Activated T-cell treated with anti-CD3 and anti-CD28 coated beads, Interleukin-2, amount 50 U/mL, for 1 hour (primary cell): Measurements from ENCODE around the gene PAQR7.

Source experiments
- DNase-seq: peaks from one replicate; pipeline ENCODE4 v3.0.0-alpha.2; 2020

PAQR7 gene

DNA sequence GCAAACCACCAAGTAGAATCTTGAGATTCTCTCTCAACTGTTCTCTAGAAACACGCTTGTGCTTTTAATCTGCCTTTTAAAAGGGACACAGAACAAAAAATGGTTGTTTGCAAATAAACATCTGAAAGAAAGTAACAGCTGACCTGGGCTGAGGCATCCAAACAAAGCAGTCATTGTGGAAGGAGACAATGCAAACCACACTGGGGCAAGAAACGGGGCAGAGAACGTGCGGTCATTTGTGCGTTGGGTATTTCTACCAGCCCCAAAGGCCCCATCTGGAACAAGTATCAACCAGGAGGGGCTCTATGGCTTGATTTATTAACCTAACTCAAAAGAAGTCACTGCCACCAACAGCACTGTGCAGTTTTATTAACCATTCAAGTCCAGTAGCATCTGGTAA, 24.7 kb upstream of the PAQR7 start:
- no peak for DNase-seq

DNA sequence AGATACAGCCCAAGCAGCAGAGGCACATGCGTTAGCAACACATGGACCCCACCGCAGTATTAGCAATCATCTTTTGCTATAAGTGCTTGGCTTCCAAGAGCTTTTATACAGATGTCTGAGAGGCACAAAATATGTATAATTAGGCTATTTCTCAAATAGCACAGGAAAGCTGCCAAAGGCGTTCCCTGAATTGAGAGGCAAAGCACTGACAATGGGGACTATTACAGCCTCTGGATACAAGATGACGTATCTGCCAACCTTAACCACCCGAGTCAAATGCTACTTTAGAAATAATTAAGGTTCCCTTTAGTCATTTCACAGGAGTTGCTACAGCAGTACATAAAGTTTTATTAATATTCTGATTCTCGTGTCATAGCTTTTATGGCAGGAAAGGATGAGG, 24.3 kb upstream of the PAQR7 start:
- no peak for DNase-seq

- no peak for DNase-seq
These were observed 22.9 kb upstream of the PAQR7 start for GRCh38 chr1:25898223-25899015.

- no peak for DNase-seq
These were observed 22.2 kb upstream of the PAQR7 start for GRCh38 chr1:25897754-25898153.

GRCh38 chr1:25896266-25896665, 20.8 kb upstream of the PAQR7 start:
- no peak for DNase-seq

DNA sequence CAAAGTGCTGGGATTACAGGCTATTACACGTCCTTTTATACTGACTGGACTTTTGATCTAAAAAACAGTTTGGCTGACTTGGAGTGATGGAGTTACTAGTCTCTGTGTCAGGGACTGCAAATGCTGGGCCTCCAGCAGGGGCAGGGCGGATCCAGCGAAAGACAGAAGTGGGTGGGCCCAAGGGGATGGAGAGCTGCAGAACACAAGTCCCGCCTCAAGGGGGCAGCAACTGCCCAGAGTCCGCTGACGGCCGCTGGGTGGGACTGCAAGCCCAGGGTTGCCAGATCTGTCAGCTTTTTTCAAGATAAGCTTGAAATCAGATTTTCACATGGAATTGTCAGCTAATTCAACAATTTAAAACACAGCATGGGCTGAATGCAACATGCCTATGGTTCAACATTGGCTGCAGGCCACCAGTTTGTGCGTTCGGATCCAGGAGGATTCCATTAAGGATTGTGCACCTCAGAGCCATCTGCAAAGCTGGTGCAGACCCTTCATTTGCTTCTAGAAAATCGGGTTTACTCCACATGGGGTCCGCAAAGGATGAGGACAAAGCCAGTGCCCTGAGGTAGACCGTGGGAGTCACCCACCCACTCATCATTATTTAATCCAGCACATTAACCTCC, 20.0 kb upstream of the PAQR7 start:
- peak; percentile 92 for DNase-seq

DNA sequence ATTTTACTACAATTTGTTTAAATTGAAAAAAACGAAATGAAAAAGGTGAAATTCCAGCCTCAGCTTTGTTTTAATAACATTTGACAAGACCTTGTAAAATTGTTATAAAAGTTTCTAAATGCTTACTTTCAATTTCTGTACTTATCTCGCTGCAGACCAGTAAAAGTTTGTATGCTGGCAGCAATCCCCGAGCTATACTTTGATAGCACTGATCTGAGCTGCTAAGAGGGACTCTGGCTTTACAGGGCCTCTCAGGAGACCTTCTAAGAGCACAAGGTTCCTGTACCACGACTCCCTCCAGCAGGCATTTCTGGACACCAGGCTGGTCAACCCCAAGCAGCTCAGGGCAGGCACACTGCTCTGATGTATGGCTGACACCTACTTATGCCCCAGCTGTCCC, 17.6 kb upstream of the PAQR7 start:
- no peak for DNase-seq

- no peak for DNase-seq
These were observed 16.1 kb upstream of the PAQR7 start for GRCh38 chr1:25891606-25892005.

DNA sequence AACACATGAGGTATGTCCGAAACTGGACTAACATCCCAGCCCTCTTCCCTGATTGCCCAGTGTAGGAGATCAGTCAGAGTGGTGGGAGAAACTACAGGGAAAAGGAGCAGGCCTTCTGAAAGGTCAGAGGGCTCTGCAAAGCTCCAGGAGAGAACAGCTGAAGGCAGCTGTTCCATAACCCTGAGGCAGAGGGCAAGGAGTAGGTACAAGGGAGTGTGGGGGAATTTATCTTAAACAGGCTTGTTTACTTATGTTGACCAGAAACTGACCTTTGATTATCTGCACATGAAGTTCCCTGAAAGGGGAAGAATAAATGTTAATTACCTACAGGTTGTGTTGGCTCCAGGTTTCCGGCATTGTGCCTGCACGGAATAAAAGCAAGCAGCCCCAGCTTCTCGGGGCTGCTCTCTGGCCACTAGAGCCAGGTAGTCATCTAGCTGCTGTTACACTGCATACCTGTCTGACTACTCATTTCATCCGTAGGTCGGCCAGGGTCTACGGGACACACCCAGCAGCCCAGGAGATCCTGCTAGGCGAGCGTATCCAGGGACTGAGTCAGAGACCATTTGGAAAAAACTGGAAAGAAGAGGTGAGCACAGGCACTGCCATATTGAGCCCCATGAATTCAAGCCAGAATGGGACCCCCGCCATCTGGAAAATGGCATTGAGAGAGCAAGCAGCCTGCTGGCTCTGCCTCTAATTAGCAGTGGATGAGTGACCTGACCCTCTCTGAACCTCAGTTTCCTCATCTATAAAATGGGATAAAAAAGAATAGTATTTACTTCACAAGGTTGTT, 14.9 kb upstream of the PAQR7 start:
- DNase-seq, result no peak

- no peak for DNase-seq
These were observed 14.0 kb upstream of the PAQR7 start for GRCh38 chr1:25889470-25889869.

GRCh38 chr1:25888426-25888987, 13.0 kb upstream of the PAQR7 start:
- DNase-seq, result no peak

- no peak for DNase-seq
These were observed 10.1 kb upstream of the PAQR7 start for GRCh38 chr1:25885602-25886001.

GRCh38 chr1:25881266-25881665, 5.8 kb upstream of the PAQR7 start:
- no peak for DNase-seq

DNA sequence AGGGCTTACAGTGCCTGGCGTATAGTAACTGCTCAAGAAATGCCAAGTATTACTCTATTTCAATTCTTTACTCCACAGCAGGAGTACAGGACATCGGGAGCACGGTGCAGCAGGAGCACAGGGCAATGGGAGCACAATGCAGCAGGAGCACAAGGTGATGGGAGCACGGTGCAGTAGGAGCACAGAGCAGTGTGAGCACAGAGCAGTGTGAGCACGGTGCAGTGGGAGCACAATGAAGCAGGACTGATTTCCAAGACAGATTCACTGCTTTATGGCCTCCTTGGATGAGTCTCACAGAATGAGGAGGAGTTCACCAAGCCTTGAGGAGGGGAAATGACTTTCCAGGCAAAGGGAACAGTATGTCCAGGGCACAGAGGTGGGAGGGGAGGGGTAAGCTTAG, 5.0 kb upstream of the PAQR7 start:
- no peak for DNase-seq

GRCh38 chr1:25879675-25880074, 4.2 kb upstream of the PAQR7 start:
- DNase-seq, result no peak

DNA sequence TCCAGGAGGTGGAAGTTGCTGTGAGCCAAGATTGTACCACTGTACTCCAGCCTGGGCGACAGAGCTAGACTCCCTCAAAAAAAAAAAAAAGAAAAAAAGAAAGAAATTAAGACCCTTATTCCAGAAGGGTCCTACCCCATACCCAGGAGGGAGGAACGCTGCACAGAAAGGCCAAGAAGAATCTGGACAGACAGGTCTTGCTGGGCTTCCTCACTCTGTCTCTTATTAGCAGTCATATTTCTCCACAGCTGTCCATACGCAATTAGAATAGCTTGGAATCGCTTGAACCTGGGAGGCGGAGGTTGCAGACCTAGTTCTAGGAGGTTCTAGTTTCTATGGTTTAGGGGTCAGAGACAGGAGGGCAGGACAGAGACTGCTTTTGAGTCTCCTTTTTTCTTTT, 3.2 kb upstream of the PAQR7 start:
- no peak for DNase-seq

GRCh38 chr1:25877155-25877554, 1.6 kb upstream of the PAQR7 start:
- no peak for DNase-seq

- no peak for DNase-seq
These were observed 1.2 kb upstream of the PAQR7 start for GRCh38 chr1:25876693-25877077.

GRCh38 chr1:25875856-25876692, 566 bp upstream of the PAQR7 start:
- no peak for DNase-seq

DNA sequence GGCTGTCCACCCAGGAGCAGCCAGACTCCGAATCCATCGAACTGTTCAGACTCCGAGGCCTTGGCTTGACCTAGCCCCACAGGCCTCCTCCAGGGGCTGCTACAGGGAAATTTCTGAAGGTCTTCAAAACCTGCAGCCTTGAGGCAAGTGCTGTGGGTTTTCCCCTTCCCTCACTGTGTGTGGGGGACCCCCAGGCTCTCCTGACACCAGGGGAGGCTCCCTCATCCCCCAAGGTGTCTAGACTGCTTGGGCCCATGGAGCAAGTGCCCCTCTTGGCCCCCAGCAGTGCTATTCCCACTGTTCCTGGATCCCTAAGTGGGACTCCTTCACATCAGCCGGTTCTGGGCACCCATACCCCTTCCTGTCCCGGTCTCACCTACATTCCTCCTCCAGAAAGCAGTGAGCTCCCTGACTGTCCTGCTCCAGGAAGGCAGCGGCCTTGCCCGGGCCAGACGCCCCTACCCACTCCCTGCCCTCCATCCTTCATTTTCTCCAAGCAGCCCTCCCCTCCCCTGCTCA, 814 bp downstream of the PAQR7 start:
- DNase-seq, result peak; percentile 26

DNA sequence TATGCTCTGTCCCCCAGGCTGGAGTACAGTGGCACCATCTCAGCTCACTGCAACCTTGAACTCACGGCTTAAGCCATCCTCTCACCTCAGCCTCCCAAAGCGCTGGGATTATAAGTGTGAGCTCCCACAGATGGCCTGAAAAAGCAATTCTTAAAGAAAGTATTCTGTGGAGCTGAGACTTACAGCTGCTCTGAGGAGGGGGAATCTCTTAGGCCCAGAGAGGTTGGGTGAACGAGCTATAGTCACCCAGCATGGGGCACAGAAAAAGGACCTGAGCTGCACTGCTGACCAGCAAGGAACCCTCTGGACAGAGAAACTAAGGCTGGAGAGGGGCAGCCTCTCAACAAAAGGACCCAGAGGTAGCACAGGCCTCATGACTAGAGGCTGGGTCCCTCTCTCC, 1.3 kb downstream of the PAQR7 start:
- DNase-seq, result no peak

- no peak for DNase-seq
These were observed 2.4 kb downstream of the PAQR7 start for GRCh38 chr1:25873120-25873519.

- DNase-seq, result no peak
These were observed 2.8 kb downstream of the PAQR7 start for GRCh38 chr1:25872713-25873112.
